Natural killer cell (primary cell): Measurements from ENCODE around the gene DNM1. TPM values are rescaled to one million over a fixed set of nuclear protein-coding genes. Genes with fewer than 3 reads are reported as not detected.
A peak's percentile ranks its signal among the peaks of the same experiment; 100 is the strongest.

Experiments used
- ATAC-seq, 3 donors: fragments of 150-1000 bp in 2 of 3; fragments of 200-7000 bp in 1 of 3; cut with Tn5 transposase; 1 replicate in 1 of 3; 2 replicates in 2 of 3; pipeline ENCODE4 v1.10.0; 2021; ENCODE audit warnings: mild to moderate bottlenecking in 2 of 3, moderate library complexity in 2 of 3
- DNase-seq, 2 donors: peaks; one replicate each; pipeline versions ENCODE4 v3.0.0 to v3.0.0-alpha.2; 2013 to 2021; ENCODE audit warnings: mixed read lengths in 1 of 2
- H3K27ac ChIP-seq: one replicate; pipeline ENCODE4 v1.5.1; 2013; ENCODE audit warnings: mild to moderate bottlenecking, low read length
- H3K27me3 ChIP-seq: one replicate; pipeline ENCODE4 v1.6.1; 2013; ENCODE audit warnings: low read length; ENCODE audit not compliant: control insufficient read depth, insufficient read depth
- H3K36me3 ChIP-seq: one replicate; pipeline ENCODE4 v1.6.1; 2013; ENCODE audit warnings: low read length; ENCODE audit not compliant: control insufficient read depth, insufficient read depth
- H3K4me1 ChIP-seq: one replicate; pipeline ENCODE4 v1.6.1; 2013; ENCODE audit warnings: low read length; ENCODE audit not compliant: control insufficient read depth, insufficient read depth
- H3K4me3 ChIP-seq: one replicate; pipeline ENCODE4 v1.5.1; 2013; ENCODE audit warnings: low read length
- H3K9me3 ChIP-seq: one replicate; pipeline ENCODE4 v1.6.1; 2013; ENCODE audit warnings: low read length; ENCODE audit not compliant: control insufficient read depth, insufficient read depth
- H3K27ac Mint-ChIP-seq, 2 donors: one replicate each; pipeline ENCODE4 v1.8.0; 2022; ENCODE audit warnings: mild to moderate bottlenecking in 2 of 2, mixed read lengths in 2 of 2, moderate library complexity in 1 of 2
- H3K27me3 Mint-ChIP-seq, 2 donors: one replicate each; pipeline ENCODE4 v1.8.0; 2022; ENCODE audit warnings: low read depth in 2 of 2, mixed read lengths in 2 of 2
- H3K36me3 Mint-ChIP-seq: one replicate; pipeline ENCODE4 v1.8.0; 2022; ENCODE audit warnings: mixed read lengths
- H3K4me1 Mint-ChIP-seq, 2 donors: one replicate each; pipeline ENCODE4 v1.8.0; 2022; ENCODE audit warnings: mixed read lengths in 2 of 2
- H3K4me3 Mint-ChIP-seq: one replicate; pipeline ENCODE4 v1.8.0; 2022; ENCODE audit warnings: mild to moderate bottlenecking, moderate library complexity, mixed read lengths
- H3K9me3 Mint-ChIP-seq, 2 donors: one replicate each; pipeline ENCODE4 v1.8.0; 2022; ENCODE audit warnings: mixed read lengths in 2 of 2
- WGBS: methylation state at CpG from one replicate; pipeline ENCODE4 v1.1.7; 2013; ENCODE audit warnings: missing lambda C conversion rate; ENCODE audit not compliant: insufficient coverage; 5-methylcytosine and 5-hydroxymethylcytosine counted together
- intact Hi-C: fragments of 100-400 bp; cut with micrococcal nuclease; formaldehyde crosslinking; loops from one replicate; pipeline ENCODE4 v1.14.2; 2022
- total RNA-seq, 4 donors: library from RNA; stranded (reverse); fragments of 120-200 nt in 1 of 4; gene quantifications; one replicate each; pipeline versions ENCODE4 v1.2.3 to v1.2.4, GENCODE V29; 2013 to 2022
- TF ChIP-seq, protein P1 (sequence below): fragments of 200-600 bp; IDR thresholded peaks from one replicate; pipeline ENCODE4 v1.8.0; 2022; ENCODE audit warnings: antibody characterized with exemption

The DNM1 gene
- total RNA-seq, 3 donors from 2014 or later (not counting 1 experiment from before 2014, with no cell fraction given) = 1.4 to 8.1 (median 2.6) TPM

DNA sequence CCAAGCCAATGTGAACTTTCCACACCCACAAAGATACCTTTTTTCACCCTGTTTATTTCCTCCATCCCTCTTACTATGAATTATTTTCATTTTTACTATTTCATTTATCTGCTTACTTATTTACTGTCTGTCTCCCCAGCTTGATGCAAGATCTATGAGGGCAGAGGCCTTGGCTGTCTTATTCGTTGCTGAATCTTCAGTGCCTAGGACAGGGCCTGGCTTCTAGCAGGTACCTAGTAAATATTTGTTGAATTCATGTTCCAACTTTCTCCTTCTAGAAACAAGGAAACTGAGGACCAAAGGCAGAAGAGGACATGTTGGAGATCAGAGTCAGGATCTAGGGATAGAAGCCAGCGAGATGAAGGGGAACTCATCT, 543 bp upstream of the DNM1 start:
- peaks cover 14 to 22% of the 10 kb centered on the region in 2 donors for H3K27me3 Mint-ChIP-seq
- WGBS = 43% methylated on average over 2 of the region's 2 CpGs
- H3K4me3 ChIP-seq = no peak overlapping the region

DNA sequence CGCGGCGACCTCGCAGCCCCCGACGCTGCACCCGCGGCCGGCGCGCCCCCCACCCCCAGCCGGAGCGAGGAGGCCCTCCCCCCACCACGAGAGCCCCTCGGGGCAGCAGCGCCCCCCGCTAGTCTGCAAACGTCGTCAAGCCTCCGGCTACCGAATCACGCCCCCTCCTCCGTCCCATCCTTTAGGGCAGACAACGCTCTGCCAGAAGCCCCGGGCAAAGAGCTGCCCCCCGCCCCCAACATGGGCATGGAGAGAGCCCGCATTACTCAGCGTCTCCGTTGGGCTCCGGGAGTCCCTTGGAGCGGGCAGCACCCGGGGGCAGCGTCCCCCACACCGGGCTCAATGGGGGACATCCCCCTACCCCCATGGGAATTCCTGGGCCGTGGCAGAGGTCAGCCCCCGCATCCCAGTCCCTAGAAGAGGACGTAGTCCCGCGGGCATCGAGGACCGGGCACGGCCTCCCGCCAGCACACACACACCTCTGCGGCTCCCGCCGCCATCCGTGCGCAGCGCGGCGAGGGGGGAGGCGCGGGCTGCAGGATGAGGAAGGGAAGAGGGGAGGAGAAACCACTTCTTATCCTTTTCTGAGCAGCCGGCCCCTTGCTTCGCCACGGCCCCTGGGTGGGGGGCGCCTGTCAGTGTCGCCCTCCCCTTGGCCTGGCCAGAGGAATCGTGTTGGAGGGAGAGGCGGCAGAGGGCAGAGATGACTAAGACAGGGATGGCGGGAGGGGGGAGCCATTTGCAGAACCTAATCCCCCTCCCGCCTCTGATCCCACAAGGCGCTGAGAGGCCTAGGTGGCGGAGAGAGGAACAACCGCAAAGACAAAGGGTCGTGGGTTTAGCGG, 750 bp downstream of the DNM1 start:
- Histone ChIP-seq H3K27me3 (peaks cover 13% of the 10 kb centered on the region), H3K27ac (no peak overlapping the region), H3K4me3 (peak overlapping the region; percentile 23), H3K36me3 (no peaks in the 10 kb centered on the region), H3K9me3 (no peaks in the 10 kb centered on the region), H3K4me1 (peaks cover 13% of the 10 kb centered on the region)
- WGBS = under 1% methylated on average over 54 of the region's 67 CpGs
- TF ChIP-seq, protein P1, sequence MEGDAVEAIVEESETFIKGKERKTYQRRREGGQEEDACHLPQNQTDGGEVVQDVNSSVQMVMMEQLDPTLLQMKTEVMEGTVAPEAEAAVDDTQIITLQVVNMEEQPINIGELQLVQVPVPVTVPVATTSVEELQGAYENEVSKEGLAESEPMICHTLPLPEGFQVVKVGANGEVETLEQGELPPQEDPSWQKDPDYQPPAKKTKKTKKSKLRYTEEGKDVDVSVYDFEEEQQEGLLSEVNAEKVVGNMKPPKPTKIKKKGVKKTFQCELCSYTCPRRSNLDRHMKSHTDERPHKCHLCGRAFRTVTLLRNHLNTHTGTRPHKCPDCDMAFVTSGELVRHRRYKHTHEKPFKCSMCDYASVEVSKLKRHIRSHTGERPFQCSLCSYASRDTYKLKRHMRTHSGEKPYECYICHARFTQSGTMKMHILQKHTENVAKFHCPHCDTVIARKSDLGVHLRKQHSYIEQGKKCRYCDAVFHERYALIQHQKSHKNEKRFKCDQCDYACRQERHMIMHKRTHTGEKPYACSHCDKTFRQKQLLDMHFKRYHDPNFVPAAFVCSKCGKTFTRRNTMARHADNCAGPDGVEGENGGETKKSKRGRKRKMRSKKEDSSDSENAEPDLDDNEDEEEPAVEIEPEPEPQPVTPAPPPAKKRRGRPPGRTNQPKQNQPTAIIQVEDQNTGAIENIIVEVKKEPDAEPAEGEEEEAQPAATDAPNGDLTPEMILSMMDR = no peak
- Mint-ChIP-seq H3K27me3 (peaks cover 21 to 28% of the 10 kb centered on the region in 2 donors), H3K4me3 (peak overlapping the region; percentile 71), H3K27ac (no peak overlapping the region), H3K9me3 (no peaks in the 10 kb centered on the region), H3K4me1 (peaks cover 5 to 8% of the 10 kb centered on the region in 2 donors), H3K36me3 (no peaks in the 10 kb centered on the region)
- ATAC-seq (peak in 1 of 3 donors; percentile 21), DNase-seq (peak in 1 of 2 donors; percentile 46)
- intact Hi-C loops = loop anchor here (1.0 kb wide), 1 partner anchor 13 kb away; the partner anchor contains the start of gene CIZ1

More for the DNA sequence above, 543 bp upstream of the DNM1 start:
- no peaks in the 10 kb centered on the region for H3K9me3 ChIP-seq
- no peaks in the 10 kb centered on the region for H3K36me3 Mint-ChIP-seq
- no peaks in the 10 kb centered on the region for H3K9me3 Mint-ChIP-seq
- H3K4me1 Mint-ChIP-seq = peaks cover 5 to 8% of the 10 kb centered on the region in 2 donors
- H3K4me1 ChIP-seq = peaks cover 13% of the 10 kb centered on the region
- TF ChIP-seq, protein P1 = no peak
- no peak for DNase-seq
- H3K27me3 ChIP-seq = peaks cover 13% of the 10 kb centered on the region
- no peaks in the 10 kb centered on the region for H3K36me3 ChIP-seq
- intact Hi-C loops = loop anchor here (1.0 kb wide), 1 partner anchor 11 kb away; the partner anchor contains the start of gene CIZ1
- ATAC-seq = no peak
- peak overlapping the region in 1 of 2 donors; percentile 39 for H3K27ac Mint-ChIP-seq
- H3K27ac ChIP-seq = no peak overlapping the region
- H3K4me3 Mint-ChIP-seq = peak overlapping the region; percentile 73

DNA sequence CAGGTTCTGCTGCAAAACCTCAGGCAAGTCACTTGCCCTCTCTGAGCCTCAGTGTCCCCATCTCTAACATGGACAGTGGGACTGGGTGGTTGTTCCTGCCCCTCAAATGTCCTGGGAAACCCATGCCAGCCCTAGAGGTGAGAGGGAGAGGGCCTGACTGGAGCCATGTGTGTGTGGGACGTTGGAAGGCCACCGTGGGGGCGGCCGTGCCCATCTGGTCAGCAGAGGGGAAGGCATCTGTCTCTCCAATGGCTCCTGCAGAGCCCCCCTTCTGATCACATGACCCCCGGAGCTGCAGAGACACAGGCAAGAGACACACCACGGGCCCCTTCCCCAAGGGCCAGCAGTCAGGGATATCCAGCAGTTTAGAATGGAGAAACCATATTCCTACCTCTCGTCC, 1.7 kb downstream of the DNM1 start:
- no peak overlapping the region for H3K27ac ChIP-seq
- H3K4me3 ChIP-seq = no peak overlapping the region
- no peak for ATAC-seq
- H3K27me3 ChIP-seq = peaks cover 13% of the 10 kb centered on the region
- H3K4me1 Mint-ChIP-seq = peaks cover 5 to 8% of the 10 kb centered on the region in 2 donors
- WGBS = 92% methylated on average over 7 of the region's 7 CpGs
- intact Hi-C loops = no loop called here
- no peaks in the 10 kb centered on the region for H3K36me3 Mint-ChIP-seq
- no peak overlapping the region for H3K4me3 Mint-ChIP-seq
- no peaks in the 10 kb centered on the region for H3K9me3 ChIP-seq
- H3K9me3 Mint-ChIP-seq = no peaks in the 10 kb centered on the region
- H3K27ac Mint-ChIP-seq = no peak overlapping the region
- H3K36me3 ChIP-seq = no peaks in the 10 kb centered on the region
- peaks cover 21 to 28% of the 10 kb centered on the region in 2 donors for H3K27me3 Mint-ChIP-seq
- TF ChIP-seq, protein P1 = no peak
- peaks cover 13% of the 10 kb centered on the region for H3K4me1 ChIP-seq
- DNase-seq = no peak
